ENCODE data around the gene TPGS1.

- TF ChIP-seq SP1 (IDR thresholded peaks at IDR 0.05), result no peak
- no peak for TF ChIP-seq FOXK2 (IDR thresholded peaks at IDR 0.05)
- no peak for TF ChIP-seq ELF4 (IDR thresholded peaks at IDR 0.05)
- no peak for TF ChIP-seq PKNOX1 (IDR thresholded peaks at IDR 0.05)
- TF ChIP-seq BHLHE40 (IDR thresholded peaks at IDR 0.05; ENCODE audit: borderline replicate concordance), result no peak
- TF ChIP-seq ZNF384 (IDR thresholded peaks at IDR 0.05), result no peak
- TF ChIP-seq FOXM1 (IDR thresholded peaks at IDR 0.05; ENCODE audit: borderline replicate concordance), result no peak
- no peak for TF ChIP-seq HDGF (IDR thresholded peaks at IDR 0.05; ENCODE audit: borderline replicate concordance)
- no peak for TF ChIP-seq TARDBP (IDR thresholded peaks at IDR 0.05)
- TF ChIP-seq SUZ12 (IDR thresholded peaks at IDR 0.05), result no peak
- TF ChIP-seq FOXA1 (IDR thresholded peaks at IDR 0.05), result no peak
- no peak for TF ChIP-seq NFRKB (IDR thresholded peaks at IDR 0.05)
- no peak for TF ChIP-seq LEF1 (IDR thresholded peaks at IDR 0.05; ENCODE audit: borderline replicate concordance)
Observed at GRCh38 chr19:496112-496665, 11.1 kb upstream of the TPGS1 start, which contains the start of gene MADCAM1.
